C4-2B (cell line): ENCODE data around the gene SLC34A1.

Experiments
- H3K27ac ChIP-seq: fragments of 450-650 bp; 2 replicates; pipeline ENCODE4 v1.5.1; 2017
- CTCF ChIP-seq: fragments of 450-650 bp; conservative IDR thresholded peaks from 2 replicates; pipeline ENCODE4 v1.5.1; 2017; ENCODE audit warnings: mild to moderate bottlenecking
- ZFX ChIP-seq: fragments of 450-650 bp; IDR thresholded peaks from 2 replicates; pipeline ENCODE4 v1.6.1; 2017

SLC34A1 gene

DNA sequence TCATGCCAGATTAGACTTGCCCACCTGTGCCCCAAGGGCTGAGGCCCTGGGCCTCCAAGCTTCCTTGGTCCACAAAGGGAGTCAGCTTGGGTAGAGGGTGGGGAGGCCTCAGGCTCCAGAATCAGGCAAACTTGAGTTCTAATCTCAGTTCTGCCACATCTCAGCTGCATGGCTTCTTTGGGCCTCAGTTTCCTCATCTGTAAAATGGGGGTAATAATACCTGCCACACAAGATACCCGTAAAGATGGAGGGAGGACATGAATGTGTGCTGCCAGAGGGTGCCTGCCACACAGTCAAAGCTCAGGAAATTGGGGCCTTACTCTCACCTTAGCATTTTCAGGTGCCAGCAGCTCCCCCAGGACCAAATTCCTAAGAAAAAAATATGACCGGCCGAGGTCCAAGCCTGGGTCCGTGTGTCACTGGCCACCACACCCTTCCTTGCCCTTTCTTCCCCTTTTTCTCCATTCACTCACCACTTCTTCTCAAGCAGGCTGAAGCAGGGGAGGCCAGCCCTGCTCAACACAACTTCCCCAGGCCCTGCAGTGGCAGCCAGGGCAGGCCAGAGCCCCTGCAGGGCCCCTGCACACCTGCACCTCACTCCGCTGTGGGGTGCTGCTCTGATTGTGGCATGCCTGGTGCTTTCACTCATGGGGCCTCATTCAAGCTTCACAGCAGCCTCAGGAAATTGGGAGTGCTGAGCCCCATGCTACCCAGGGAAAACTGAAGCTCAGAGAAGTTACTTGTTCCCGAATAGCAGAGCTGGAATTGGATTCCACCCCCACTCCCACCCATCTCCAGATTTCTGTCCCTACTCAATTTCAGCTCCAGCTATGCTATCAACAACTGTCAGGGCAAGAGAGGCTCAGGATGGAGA is 22.6 kb upstream of the SLC34A1 start:
- H3K27ac ChIP-seq, result no peak overlapping the region
- TF ChIP-seq ZFX (no peak), CTCF (no peak)

DNA sequence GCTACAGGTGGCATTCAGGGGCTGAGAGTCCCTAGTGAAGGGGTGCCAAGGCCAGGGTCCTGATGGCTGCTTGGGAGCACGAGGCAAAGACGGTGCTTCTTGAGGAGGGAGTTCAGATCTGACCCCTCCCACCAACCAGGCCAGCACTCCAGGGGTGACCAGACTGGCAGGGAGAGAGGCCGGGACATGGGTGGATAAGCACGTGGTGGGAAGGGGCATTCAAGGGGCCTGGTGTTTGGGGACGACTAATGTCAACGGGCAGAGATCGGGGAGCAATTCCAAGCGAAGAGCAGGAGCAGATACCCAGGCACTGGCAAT is 22.0 kb upstream of the SLC34A1 start:
- no peak overlapping the region for H3K27ac ChIP-seq

DNA sequence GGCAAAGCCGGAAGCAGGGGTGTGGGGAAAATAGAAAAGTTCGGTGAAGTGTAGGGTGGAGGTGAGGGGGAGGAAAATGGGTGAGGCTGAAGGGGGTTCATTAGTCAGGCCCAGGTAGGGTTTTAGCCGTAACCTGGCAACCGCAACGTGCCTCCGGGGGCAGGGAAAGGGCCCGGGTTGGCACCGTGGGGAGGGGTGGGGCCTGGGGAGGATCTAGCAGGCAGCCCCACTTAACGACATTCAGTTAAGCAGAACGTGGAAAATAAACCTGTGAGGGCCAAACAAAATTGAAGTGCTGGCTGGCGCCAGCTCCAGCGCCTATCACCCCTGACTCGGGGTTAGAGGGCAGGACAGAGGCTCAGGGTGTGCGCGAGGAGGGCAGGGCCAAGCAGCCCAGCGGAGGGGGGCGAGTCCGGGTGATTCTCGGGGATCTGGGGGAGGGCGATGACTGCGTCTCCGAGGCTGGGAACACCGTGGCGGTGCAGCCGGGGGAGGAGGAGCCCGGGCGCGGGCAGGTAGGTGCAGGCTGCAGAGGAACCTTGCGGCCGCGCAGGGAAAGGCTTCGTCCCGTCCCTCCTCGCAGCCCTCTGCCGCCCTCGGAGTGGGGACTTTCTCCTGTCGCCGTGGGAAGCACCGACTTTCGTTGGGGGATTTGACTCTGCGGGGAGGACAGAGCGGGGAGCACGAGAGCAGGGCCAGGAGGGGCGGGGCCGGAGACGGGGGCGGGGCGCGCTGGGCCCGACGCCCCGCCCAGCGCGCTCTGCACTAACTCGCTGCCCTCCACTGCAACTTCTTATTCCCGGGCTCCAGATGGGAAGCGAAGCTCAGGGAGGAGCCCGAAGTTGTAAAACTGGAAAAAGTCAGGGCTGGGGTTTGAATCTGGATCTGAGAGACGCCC is 21.4 kb upstream of the SLC34A1 start:
- H3K27ac ChIP-seq, result no peak overlapping the region

More for the DNA sequence above, 22.0 kb upstream of the SLC34A1 start:
- TF ChIP-seq ZFX (no peak), CTCF (no peak)

GRCh38 chr5:177363565-177363964 is 20.7 kb upstream of the SLC34A1 start:
- TF ChIP-seq CTCF, result no peak
- no peak for TF ChIP-seq ZFX
- no peak overlapping the region for H3K27ac ChIP-seq

More for the DNA sequence above, 21.4 kb upstream of the SLC34A1 start:
- TF ChIP-seq CTCF (no peak), ZFX (no peak)

DNA sequence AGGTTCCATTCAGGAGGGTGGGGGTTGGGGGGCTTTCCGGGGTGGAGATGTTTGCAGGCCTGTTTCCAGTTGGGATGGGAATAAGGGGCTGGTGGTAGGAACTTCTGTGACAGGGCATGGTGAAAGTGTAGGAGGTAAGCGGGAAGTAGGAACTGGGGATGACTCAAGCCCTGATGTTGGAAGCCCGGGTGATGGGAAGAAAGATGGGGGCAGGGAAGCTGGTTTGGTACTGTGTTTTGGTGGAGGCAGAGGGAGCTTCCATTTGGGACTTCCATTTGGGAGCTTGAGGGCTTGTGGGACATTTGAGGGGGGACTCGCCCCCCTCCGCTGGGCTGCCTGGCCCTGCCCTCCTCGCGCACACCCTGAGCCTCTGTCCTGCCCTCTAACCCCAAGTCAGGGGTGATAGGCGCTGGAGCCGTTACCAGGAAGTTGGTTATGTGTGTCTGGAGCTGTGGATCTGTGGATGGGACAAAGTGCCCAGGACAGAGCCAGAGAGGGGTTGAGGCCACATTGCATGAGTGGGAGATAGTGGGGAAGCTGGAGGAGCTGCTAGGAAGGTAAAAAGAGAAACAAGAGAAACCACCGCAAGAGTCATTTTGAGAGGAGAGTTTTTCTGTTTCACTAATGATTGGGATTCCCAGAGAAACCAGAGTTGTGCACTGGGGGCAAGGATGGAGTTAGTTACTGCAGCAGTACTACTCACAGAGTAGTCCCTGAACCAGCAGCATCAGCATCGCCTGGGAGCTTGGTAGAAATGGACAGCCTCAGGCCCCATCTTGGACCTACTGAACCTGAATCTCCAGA is 19.9 kb upstream of the SLC34A1 start:
- no peak overlapping the region for H3K27ac ChIP-seq
- TF ChIP-seq CTCF (no peak), ZFX (no peak)

DNA sequence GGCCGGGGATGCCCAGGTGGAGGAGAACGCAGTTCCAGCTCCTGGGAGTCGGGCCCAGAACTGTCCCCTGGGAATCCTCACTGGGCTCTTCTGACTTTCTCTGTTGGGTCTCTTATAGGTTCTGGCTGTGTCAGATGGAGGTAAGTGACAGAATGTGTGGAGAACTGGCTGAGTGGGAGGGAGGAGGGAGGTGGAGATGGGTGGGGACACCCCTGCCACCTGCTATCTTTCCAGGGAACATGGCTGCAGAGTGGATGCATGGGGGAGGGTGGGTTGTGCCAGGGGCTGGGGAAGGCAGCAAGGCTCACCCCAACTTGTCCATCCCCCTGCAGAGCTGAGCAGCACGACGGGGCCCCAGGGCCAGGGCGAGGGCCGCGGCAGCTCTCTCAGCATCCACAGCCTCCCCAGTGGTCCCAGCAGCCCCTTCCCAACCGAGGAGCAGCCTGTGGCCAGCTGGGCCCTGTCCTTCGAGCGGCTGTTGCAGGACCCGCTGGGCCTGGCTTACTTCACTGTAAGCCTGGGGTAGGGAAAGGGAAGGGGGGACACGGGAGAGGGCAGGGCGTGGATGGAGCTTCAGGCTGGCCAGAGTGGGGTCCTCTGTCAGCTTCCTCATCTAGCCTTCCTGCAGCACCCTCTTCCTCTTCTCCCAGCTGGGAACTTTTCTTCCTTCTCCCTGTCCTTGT is 18.2 kb upstream of the SLC34A1 start:
- TF ChIP-seq ZFX (no peak), CTCF (no peak)

More for the DNA sequence above, 18.2 kb upstream of the SLC34A1 start:
- H3K27ac ChIP-seq, result peak overlapping the region; percentile 84
